ENCODE measurements around the gene BEGAIN.

- TF ChIP-seq POLR2AphosphoS5 (IDR thresholded peaks at IDR 0.05; ENCODE audit: low read depth, low read length) (no peak), TAF1 (IDR thresholded peaks at IDR 0.05; ENCODE audit: borderline replicate concordance, low read depth, low read length) (no peak), POLR2A (IDR thresholded peaks at IDR 0.05; ENCODE audit: low read depth, low read length) (no peak)
Measured at GRCh38 chr14:100578552-100578951, 8.7 kb downstream of the BEGAIN start.

Data from GM12892 (cell line).